GM18498 (cell line): ENCODE measurements around the gene GCNA.

Experiments used
- ATAC-seq: cut with Tn5 transposase; IDR thresholded peaks from one replicate; pipeline ENCODE4 v1.9.1; 2021; ENCODE audit warnings: mild to moderate bottlenecking, moderate library complexity; ENCODE audit not compliant: unreplicated experiment

Gene GCNA

GRCh38 chrX:71612256-71612655 lies 34.0 kb downstream of the GCNA start:
- no peak for ATAC-seq

GRCh38 chrX:71615056-71615455 lies 36.8 kb downstream of the GCNA start:
- no peak for ATAC-seq

GRCh38 chrX:71615954-71616353 lies 37.7 kb downstream of the GCNA start:
- no peak for ATAC-seq

- no peak for ATAC-seq
These were observed 38.7 kb downstream of the GCNA start for GRCh38 chrX:71616672-71617529.

- no peak for ATAC-seq
These were observed 39.5 kb downstream of the GCNA start for GRCh38 chrX:71617742-71618141.

GRCh38 chrX:71618303-71618721 lies 40.1 kb downstream of the GCNA start, which contains the start of gene CXCR3:
Gene CXCR3 (minus strand): TSS chrX:71618511. CDS start chrX:71618449, 62 bp downstream.
- peak; percentile 57 for ATAC-seq

- ATAC-seq: no peak
These were observed 40.5 kb downstream of the GCNA start for GRCh38 chrX:71618787-71619186.

- no peak for ATAC-seq
These were observed 41.0 kb downstream of the GCNA start for GRCh38 chrX:71619193-71619592.

- ATAC-seq: no peak
These were observed 41.7 kb downstream of the GCNA start for GRCh38 chrX:71619986-71620385.

GRCh38 chrX:71621603-71622002 lies 43.4 kb downstream of the GCNA start:
- ATAC-seq: no peak

GRCh38 chrX:71622032-71622575 lies 43.9 kb downstream of the GCNA start:
- ATAC-seq: no peak

GRCh38 chrX:71622576-71623450 lies 44.6 kb downstream of the GCNA start:
- peak; percentile 69 for ATAC-seq

GRCh38 chrX:71623714-71624113 lies 45.5 kb downstream of the GCNA start:
- ATAC-seq: no peak

GRCh38 chrX:71625471-71625870 lies 47.2 kb downstream of the GCNA start:
- ATAC-seq: no peak

GRCh38 chrX:71626576-71626975 lies 48.3 kb downstream of the GCNA start:
- no peak for ATAC-seq

GRCh38 chrX:71627588-71628404 lies 49.6 kb downstream of the GCNA start:
- ATAC-seq: no peak

- peak; percentile 76 for ATAC-seq
These were observed 51.2 kb downstream of the GCNA start for GRCh38 chrX:71629467-71629866.

- ATAC-seq: peak; percentile 41
These were observed 54.9 kb downstream of the GCNA start for GRCh38 chrX:71632923-71633657.

GRCh38 chrX:71634366-71634765 lies 56.1 kb downstream of the GCNA start:
- ATAC-seq: no peak
